Measurements from ENCODE around the gene EPHB4. TPM values are rescaled to one million over a fixed set of nuclear protein-coding genes. Genes with fewer than 3 reads are reported as not detected.

EPHB4 gene
- total RNA-seq, 1 experiment from 2014 or later, result 37.3 TPM

DNA sequence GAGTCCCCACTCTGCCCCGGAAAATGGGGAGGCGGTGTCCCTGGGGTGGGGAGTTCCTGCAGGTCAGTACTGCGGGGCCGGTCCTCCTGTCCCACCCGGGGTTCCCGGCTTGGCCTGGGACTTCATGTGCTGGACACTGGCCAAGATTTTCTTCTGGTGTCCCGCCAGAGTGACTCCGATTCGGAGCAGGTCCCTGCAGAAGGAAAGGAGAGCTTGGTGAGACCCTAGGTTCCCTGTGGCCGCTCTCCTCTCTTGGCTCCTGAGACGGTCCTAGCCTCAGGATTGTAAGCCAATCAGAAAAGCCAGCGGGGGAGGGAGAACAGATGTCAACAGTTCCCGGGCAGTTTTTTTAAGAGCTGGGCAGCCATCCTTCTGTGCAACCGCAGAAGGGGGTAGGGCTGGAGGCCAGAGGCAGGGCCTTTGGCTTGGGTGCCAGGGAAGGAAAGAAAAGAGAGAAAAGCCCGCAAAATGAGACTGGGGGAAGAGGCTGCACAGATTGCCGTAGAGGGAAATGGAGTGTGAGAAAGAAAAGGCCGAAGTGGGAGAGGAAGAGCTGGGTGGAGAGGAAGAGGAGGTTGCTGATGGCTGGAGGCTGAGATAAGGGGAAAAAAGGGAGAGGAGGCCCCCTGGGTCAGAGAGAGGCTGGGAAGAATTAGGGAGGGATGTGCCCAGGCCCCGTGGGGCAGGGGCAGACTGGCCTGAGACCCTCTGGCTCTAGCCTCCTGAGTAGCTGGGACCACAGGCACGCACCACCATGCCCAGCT, 23.7 kb downstream of the EPHB4 start:
- in situ Hi-C loops (cut with HindIII; ENCODE audit: low pct_unique_long_range_greater_than_20kb, low sequenced_read_pairs), result no loop called here
- DNase-seq (ENCODE audit: low read depth, low spot score), result peak; percentile 97

DNA sequence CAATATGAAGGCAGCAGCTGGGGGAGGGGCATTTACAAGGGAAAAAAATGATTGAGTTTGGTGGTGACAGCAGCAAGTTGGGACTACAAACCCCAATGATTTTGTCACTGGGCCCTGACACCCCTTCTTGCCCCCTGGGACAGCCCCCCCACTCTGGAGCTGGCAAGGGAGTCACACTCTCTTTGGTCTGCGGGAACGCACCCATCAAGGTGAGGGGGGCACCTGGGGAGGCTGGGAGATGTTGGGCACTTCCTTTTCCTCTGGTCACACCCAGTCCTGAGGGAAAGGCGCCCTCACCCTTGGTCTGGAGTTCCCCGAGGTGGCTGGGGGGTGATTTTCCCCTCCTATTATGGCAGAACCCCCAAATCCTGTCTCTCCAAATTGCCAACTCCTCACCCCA, 24.4 kb downstream of the EPHB4 start:
- in situ Hi-C loops (cut with HindIII; ENCODE audit: low pct_unique_long_range_greater_than_20kb, low sequenced_read_pairs), result no loop called here
- DNase-seq (ENCODE audit: low read depth, low spot score), result no peak

DNA sequence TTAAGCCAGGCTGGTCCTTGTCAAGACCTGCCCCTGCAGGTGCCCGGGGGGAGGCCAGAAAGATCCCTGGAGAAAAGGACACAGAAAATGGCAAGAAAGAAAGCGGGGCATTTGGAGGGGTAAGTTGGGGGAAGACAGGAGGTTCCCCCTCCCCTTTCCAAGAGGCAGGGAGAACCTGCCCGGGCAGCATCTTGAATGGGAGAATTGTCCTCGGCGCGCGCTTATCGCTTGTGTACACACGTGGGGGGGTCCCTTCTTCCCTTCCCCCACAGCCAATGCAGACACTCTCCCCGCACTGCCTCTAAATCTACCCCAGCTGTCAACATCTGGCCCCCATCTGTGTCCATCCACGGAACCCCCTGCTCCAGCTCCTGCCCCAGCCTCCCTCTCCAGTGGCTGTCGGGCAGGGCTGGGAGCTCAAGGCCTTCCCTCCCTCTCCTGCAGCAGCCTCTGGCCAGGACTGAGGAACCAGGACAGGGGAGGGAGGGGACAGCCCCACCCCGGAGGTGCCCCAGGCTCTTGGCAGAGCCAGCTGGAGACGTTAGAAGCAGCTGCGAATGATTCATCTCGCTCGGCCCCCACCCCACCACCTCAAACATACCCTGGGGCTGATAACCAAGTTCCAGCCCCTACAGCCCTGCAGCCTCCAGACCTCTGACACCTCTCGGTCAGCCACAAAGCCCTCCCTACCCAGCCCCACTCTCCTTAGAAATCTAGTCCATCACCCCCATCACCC, 25.3 kb downstream of the EPHB4 start:
- peak; percentile 89 for DNase-seq (ENCODE audit: low read depth, low spot score)
- in situ Hi-C loops (cut with HindIII; ENCODE audit: low pct_unique_long_range_greater_than_20kb, low sequenced_read_pairs), result no loop called here

DNA sequence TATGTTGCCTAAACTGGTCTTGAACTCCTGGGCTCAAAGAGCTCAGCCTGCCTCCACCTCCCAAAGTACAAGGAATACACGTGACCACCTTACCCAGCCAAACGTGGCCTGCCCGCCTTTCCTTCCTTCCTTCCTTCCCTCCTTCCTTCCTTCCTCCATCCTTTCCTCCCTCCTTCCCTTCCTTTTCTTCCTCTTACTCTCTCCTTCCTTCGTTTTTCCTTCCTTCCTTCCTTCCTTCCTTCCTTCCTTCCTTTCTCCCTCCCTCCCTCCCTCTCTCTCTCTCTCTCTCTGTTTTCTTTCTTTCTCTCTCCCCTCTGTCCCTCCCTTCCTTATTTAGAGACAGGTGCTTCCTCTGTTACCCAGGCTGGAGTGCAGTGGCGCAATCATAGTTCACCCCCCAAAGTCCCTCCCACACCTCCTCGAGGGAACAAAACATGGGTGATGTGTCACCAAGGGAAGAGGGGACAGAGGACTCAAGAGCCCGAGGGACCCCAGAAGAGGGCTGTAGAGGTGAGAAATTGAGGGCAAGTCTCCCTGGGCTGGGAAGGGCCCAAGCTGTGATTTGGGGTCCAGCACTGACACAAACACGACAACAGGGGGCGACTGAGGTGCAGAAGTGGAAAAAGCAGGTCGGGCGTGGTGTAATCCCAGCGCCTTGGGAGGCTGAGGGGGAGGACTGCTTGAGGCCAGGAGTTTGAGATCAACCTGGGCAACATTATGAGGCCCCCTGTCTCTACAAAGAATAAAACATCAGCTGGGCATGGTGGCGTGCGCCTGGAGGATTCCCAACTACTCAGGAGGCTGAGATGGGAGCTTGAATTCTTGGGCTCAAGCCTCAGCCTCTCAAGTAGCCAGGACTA, 28.1 kb downstream of the EPHB4 start:
- in situ Hi-C loops (cut with HindIII; ENCODE audit: low pct_unique_long_range_greater_than_20kb, low sequenced_read_pairs), result no loop called here
- DNase-seq (ENCODE audit: low read depth, low spot score), result peak; percentile 85

DNA sequence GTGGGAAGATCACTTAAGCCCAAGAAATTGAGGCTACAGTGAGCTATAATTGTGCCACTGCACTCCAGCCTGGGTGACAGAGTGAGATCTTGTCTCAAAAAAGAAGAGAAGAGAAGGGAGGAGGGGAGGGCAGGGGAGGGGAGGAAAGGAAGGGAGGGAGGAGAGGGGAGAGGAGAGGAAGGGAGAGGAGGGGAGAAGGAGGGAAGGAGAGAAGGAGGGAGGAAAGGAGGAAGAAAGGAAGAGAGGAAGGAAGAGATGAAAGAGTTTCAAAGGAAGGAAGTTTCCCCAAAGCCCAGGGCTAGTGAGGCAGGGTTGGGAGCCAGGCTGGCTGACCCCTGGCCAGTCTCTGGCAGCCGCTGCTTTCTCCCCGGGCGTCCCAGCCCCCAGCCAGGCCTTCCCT, 32.6 kb downstream of the EPHB4 start:
- in situ Hi-C loops (cut with HindIII; ENCODE audit: low pct_unique_long_range_greater_than_20kb, low sequenced_read_pairs), result no loop called here
- no peak for DNase-seq (ENCODE audit: low read depth, low spot score)

DNA sequence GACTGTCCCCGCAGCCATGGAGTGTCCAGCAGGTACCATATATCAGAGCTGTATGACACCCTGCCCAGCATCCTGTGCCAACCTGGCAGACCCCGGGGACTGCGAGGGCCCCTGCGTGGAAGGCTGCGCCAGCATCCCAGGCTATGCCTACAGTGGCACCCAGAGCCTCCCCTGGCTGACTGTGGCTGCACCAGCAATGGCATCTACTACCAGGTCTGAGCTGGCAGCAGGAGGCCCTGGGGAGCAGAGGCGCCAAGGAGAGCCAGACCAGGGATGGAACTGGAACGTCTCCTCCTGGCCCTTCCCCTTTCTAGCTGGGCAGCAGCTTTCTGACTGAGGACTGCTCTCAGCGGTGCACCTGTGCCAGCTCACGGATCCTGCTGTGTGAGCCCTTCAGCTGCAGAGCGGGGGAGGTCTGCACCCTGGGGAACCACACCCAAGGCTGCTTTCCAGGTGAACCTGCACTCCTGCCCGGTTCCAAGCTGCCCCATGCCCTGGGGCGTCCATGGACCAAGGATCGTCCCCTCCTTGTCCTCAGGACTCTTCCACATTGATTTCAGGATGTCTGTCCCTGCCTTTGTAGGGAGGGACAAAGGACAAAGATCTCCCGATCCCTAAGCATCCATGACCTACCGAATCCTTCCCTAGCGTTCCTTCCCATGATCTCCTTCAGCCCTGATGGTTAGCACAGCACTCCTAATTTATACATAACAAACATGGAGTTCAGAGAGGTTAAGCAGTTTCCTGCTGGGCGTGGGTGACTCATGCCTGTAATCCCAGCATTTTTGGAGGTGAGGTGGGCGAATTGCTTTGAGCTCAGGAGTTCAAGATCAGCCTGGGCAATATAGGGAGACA, 33.3 kb downstream of the EPHB4 start:
- DNase-seq (ENCODE audit: low read depth, low spot score), result no peak
- in situ Hi-C loops (cut with HindIII; ENCODE audit: low pct_unique_long_range_greater_than_20kb, low sequenced_read_pairs), result no loop called here

DNA sequence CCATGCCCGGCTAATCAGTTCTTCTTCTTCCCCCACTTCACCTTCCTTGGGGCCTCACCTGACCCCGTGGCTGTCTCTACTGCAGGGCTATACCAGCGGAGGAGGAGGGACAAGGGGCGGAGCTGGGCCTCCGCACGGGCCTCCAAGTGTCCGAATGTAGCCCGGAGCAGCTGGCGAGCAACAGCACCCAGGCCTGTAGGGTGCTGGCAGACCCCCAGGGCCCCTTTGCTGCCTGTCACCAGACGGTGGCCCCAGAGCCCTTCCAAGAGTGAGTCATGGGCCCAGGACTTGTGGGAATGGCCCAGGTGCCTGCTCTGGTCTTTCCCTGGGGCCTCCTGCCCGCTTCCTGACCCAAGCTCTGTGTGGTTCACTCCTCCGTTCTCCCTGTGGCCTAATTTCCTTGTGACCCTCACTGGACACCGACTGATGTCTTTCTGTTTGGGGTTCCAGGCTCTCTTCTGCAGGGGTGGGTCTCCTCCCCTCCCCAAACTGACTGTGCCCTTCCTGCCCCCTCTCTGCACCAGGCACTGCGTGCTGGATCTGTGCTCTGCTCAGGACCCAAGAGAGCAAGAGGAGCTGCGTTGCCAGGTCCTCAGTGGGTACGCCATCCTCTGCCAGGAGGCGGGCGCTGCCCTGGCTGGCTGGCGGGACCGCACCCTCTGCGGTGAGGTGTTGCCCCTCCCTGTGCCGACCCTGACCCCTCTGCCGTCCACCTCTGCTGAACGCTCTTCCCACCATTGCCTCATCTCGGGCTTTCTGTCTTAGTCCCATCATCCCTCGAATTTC, 35.2 kb downstream of the EPHB4 start:
- in situ Hi-C loops (cut with HindIII; ENCODE audit: low pct_unique_long_range_greater_than_20kb, low sequenced_read_pairs), result no loop called here

DNA sequence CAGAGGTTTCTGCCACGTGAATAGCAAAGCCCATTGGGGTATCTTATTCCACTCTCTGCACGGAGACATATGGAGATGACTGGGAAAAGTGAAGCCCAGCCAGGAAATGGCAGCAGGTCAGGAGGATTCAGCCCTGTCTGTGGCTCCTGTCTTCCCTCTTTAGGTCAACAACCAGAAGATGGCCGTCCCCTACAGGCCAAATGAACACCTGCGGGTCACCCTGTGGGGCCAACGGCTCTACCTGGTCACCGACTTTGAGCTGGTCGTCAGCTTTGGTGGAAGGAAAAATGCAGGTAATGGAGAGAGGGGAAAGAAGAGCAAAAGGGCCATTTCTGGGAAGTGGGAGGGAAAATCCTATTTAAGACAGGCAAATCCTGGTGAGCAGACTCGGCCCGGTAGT, 38.3 kb downstream of the EPHB4 start:
- in situ Hi-C loops (cut with HindIII; ENCODE audit: low pct_unique_long_range_greater_than_20kb, low sequenced_read_pairs), result no loop called here
- no peak for DNase-seq (ENCODE audit: low read depth, low spot score)

More for the DNA sequence above, 35.2 kb downstream of the EPHB4 start:
- DNase-seq (ENCODE audit: low read depth, low spot score), result no peak

DNA sequence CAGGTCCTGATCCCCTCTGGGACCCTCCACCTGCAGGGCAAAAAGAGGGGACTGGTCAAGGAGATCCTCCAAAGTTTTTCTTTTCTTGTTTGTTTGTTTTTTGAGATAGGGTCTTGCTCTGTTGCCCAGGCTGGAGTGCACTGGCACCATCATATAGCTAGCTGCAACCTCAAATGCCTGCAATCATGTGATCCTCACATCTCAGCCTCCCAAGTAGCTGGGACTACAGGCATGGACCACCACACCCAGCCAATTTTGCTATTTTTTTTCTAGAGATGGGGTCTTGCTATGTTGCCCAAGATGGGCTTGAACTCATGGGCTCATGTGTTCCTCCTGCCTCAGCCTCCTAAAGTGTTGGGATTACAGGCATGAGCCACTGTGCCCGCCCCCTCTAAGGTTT, 41.0 kb downstream of the EPHB4 start:
- in situ Hi-C loops (cut with HindIII; ENCODE audit: low pct_unique_long_range_greater_than_20kb, low sequenced_read_pairs), result no loop called here
- no peak for DNase-seq (ENCODE audit: low read depth, low spot score)

DNA sequence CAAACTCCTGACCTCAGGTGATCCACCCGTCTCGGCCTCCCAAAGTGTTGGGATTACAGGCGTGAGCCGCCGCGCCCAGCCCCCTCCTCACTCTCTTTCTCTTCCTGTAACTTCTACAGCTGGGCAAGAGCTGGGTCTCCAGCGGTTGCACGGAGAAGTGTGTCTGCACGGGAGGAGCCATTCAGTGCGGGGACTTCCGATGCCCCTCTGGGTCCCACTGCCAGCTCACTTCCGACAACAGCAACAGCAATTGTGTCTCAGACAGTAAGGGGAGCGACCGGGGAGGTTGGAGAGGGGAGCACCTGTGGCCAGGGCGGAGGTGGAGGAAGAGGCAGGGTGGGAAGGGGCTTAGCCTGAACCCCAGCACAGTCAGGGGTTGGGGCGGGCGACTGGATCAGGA, 41.4 kb downstream of the EPHB4 start:
- DNase-seq (ENCODE audit: low read depth, low spot score), result no peak
- in situ Hi-C loops (cut with HindIII; ENCODE audit: low pct_unique_long_range_greater_than_20kb, low sequenced_read_pairs), result no loop called here

DNA sequence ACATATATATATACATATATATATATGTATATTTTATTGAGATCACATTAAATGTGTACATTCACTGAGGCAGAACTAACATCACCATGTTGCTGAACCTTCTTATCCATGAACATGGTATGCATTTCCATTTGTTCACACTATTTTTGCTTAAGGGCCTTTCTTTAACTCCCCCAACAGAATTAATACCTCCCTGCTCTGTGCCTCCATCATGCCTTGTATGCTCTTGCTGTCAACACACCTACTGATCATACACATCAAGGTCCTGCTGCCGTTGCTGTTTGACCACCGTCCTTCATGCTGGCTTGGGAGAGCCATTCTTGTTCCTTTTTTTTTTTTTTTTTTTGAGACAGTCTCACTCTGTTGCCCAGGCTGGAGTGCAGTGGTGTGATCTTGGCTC, 43.5 kb downstream of the EPHB4 start:
- in situ Hi-C loops (cut with HindIII; ENCODE audit: low pct_unique_long_range_greater_than_20kb, low sequenced_read_pairs), result no loop called here
- no peak for DNase-seq (ENCODE audit: low read depth, low spot score)

DNA sequence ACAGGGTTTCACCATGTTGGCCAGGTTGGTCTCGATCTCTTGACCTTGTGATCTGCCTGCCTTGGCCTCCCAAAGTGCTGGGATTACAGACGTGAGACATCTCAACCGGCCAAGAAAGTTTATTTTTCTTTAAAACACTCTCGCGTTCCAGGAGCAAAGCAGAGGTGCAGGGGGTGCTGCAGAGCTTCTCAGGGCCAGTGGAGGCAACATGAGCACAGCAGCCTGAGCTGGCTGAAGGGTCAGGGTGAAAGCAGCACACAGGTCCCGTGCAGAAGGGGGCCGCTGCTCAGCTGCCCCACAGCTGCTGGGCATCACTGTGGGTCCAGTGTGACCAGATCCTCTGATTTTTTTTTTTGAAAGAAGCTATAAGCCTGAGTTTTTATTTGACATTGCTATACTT, 46.1 kb downstream of the EPHB4 start:
- in situ Hi-C loops (cut with HindIII; ENCODE audit: low pct_unique_long_range_greater_than_20kb, low sequenced_read_pairs), result no loop called here
- no peak for DNase-seq (ENCODE audit: low read depth, low spot score)

DNA sequence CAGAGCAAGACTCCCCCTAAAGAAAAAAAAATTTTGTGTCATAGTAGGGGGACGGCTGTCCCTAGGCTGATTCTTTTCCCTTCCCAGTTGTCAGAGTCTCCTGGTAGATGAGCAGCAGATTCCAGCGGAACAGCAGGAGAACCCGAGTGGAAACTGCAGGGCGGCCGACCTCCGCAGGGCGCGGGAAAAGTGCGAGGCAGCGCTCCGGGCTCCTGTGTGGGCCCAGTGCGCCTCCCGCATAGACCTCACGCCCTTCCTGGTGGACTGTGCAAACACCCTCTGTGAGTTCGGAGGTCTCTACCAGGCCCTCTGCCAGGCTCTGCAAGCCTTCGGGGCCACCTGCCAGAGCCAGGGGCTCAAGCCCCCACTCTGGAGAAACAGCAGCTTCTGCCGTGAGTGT, 48.0 kb downstream of the EPHB4 start:
- in situ Hi-C loops (cut with HindIII; ENCODE audit: low pct_unique_long_range_greater_than_20kb, low sequenced_read_pairs), result no loop called here
- no peak for DNase-seq (ENCODE audit: low read depth, low spot score)

DNA sequence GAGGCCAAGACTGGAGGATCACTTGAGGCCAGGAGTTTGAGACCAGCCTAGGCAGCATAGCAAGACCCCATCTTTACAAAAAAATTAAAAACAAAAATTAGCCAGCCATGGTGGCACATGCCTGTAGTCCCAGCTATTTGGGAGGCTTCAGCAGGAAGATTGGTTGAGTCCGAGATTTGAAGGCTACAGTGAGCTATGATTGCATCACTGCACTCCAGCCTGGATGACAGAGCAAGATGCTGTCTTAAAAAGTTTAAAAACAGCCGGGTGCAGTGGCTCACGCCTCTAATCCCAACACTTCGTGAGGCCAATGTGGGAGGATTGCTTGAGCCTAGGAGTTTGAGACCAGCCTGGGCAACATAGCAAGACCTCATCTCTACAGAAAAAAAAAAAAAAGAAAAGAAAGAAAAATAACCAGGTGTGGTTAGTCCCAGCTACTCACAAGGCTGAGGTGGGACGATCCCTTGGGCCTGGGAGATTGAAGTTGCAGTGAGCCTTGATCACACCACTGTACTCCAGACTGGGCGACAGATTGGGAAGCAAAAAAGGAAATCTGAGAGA, 49.2 kb downstream of the EPHB4 start:
- in situ Hi-C loops (cut with HindIII; ENCODE audit: low pct_unique_long_range_greater_than_20kb, low sequenced_read_pairs), result no loop called here
- no peak for DNase-seq (ENCODE audit: low read depth, low spot score)

DNA sequence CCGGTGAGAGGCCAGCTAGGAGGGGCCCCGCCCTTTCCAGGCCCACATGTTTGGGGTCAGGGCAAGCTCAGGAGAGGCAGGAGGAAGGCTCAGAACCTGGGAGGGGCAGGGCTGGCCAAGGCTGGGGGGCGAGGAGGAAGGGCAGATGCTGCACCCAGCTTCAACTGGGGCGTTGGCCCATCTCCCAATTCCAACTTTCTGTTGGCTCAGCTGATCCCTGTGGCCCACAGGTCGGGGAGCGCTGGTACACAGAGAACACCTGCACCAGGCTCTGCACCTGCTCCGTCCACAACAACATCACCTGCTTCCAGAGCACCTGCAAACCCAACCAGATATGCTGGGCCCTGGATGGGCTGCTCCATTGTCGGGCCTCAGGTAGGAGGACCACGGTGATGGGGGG, 53.8 kb downstream of the EPHB4 start:
- in situ Hi-C loops (cut with HindIII; ENCODE audit: low pct_unique_long_range_greater_than_20kb, low sequenced_read_pairs), result no loop called here
- no peak for DNase-seq (ENCODE audit: low read depth, low spot score)

DNA sequence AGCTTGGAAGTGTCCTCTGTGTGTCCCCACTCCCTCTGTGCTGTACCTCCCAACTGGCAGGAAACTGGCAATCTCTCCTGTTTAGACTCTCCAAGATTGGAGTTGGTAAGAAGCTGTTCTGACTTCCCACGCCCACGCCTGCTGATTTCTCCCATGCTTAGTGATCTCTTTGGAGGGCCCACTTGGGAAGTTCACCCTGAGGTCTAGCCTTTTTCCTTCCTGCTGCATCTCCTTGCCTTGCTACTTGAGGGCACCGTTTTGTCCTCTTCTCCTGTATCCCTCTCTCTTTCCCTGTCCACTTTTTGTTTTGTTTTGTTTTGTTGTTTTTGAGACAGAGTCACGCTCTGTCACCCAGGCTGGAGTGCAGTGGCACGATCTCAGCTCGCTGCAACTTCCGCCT, 58.5 kb downstream of the EPHB4 start:
- in situ Hi-C loops (cut with HindIII; ENCODE audit: low pct_unique_long_range_greater_than_20kb, low sequenced_read_pairs), result no loop called here
- DNase-seq (ENCODE audit: low read depth, low spot score), result no peak

DNA sequence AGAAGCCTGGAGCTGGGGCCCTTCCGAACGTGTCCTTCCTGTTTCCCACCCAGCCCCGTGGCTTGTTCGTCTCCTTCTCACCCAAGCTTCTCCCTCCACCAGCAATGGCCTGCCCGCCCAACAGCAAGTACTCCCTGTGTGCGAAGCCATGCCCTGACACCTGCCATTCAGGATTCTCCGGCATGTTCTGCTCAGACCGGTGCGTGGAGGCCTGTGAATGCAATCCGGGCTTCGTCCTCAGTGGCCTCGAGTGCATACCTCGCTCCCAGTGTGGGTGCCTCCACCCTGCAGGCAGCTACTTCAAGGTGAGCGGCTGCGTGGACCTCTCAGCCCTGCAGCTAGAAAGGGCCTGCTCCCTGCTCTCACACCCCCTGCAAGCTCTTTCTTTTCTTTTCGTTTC, 62.1 kb downstream of the EPHB4 start:
- in situ Hi-C loops (cut with HindIII; ENCODE audit: low pct_unique_long_range_greater_than_20kb, low sequenced_read_pairs), result no loop called here
- DNase-seq (ENCODE audit: low read depth, low spot score), result no peak
